Measurements from ENCODE around the gene KCNN2. TPM values are rescaled to one million over a fixed set of nuclear protein-coding genes. Genes with fewer than 3 reads are reported as not detected.

The KCNN2 gene
- total RNA-seq, 1 donor from 2014 or later, result not detected

GRCh38 chr5:114407783-114408182 lies 45.9 kb downstream of the KCNN2 start:
- POLR2A ChIA-PET, result no interaction called here
- Mint-ChIP-seq H3K36me3 (ENCODE audit: low read depth) (no peaks in the 10 kb centered on the region), H3K9me3 (no peaks in the 10 kb centered on the region), H3K27ac (no peak overlapping the region), H3K4me3 (no peak overlapping the region), H3K27me3 (no peaks in the 10 kb centered on the region), H3K4me1 (no peaks in the 10 kb centered on the region)
- CTCF ChIA-PET, result no interaction called here
- intact Hi-C loops (cut with micrococcal nuclease), result no loop called here
- DNase-seq (no peak), ATAC-seq (ENCODE audit: low read depth) (no peak)
- TF ChIP-seq CTCF (IDR thresholded peaks at IDR 0.05), result no peak

- ChIA-PET CTCF (no interaction called here), POLR2A (no interaction called here)
- TF ChIP-seq CTCF (IDR thresholded peaks at IDR 0.05), result no peak
- no peaks in the 10 kb centered on the region for H3K36me3 Mint-ChIP-seq (ENCODE audit: low read depth)
- DNase-seq (no peak), ATAC-seq (ENCODE audit: low read depth) (no peak)
- H3K9me3 Mint-ChIP-seq, result no peaks in the 10 kb centered on the region
- H3K4me3 Mint-ChIP-seq, result no peak overlapping the region
- no peaks in the 10 kb centered on the region for H3K27me3 Mint-ChIP-seq
- H3K4me1 Mint-ChIP-seq, result no peaks in the 10 kb centered on the region
- intact Hi-C loops (cut with micrococcal nuclease), result no loop called here
- H3K27ac Mint-ChIP-seq, result no peak overlapping the region
Measured at GRCh38 chr5:114408847-114409246, 47.0 kb downstream of the KCNN2 start.

- Mint-ChIP-seq H3K9me3 (no peaks in the 10 kb centered on the region), H3K4me3 (no peak overlapping the region), H3K27me3 (no peaks in the 10 kb centered on the region), H3K27ac (no peak overlapping the region), H3K36me3 (ENCODE audit: low read depth) (no peaks in the 10 kb centered on the region), H3K4me1 (no peaks in the 10 kb centered on the region)
- intact Hi-C loops (cut with micrococcal nuclease), result no loop called here
- DNase-seq (no peak), ATAC-seq (ENCODE audit: low read depth) (no peak)
- TF ChIP-seq CTCF (IDR thresholded peaks at IDR 0.05), result no peak
- ChIA-PET CTCF (no interaction called here), POLR2A (no interaction called here)
Measured at GRCh38 chr5:114411380-114411931, 49.6 kb downstream of the KCNN2 start.

- Mint-ChIP-seq H3K4me3 (no peak overlapping the region), H3K9me3 (no peaks in the 10 kb centered on the region), H3K27ac (no peak overlapping the region), H3K4me1 (no peaks in the 10 kb centered on the region), H3K27me3 (peaks cover 2% of the 10 kb centered on the region), H3K36me3 (ENCODE audit: low read depth) (no peaks in the 10 kb centered on the region)
- intact Hi-C loops (cut with micrococcal nuclease), result no loop called here
- ATAC-seq (ENCODE audit: low read depth) (no peak), DNase-seq (no peak)
- POLR2A ChIA-PET, result no interaction called here
- CTCF ChIA-PET, result no interaction called here
- no peak for TF ChIP-seq CTCF (IDR thresholded peaks at IDR 0.05)
Measured at GRCh38 chr5:114412510-114413171, 50.8 kb downstream of the KCNN2 start.

- Mint-ChIP-seq H3K36me3 (ENCODE audit: low read depth) (no peaks in the 10 kb centered on the region), H3K27me3 (peaks cover 2% of the 10 kb centered on the region), H3K4me1 (peaks cover 12% of the 10 kb centered on the region), H3K9me3 (no peaks in the 10 kb centered on the region), H3K27ac (no peak overlapping the region), H3K4me3 (no peak overlapping the region)
- no peak for DNase-seq
- ChIA-PET POLR2A (no interaction called here), CTCF (no interaction called here)
- intact Hi-C loops (cut with micrococcal nuclease), result no loop called here
- TF ChIP-seq CTCF (IDR thresholded peaks at IDR 0.05), result no peak
- ATAC-seq (ENCODE audit: low read depth), result no peak
Measured at GRCh38 chr5:114415760-114416159, 53.9 kb downstream of the KCNN2 start.
